Neutrophil (primary cell): ENCODE results near the gene STEAP1B.

Source experiments
- H3K27ac ChIP-seq: fragments of 200-600 bp; sonication (generic); 2 replicates; pipeline ENCODE4 v1.5.1; 2016; ENCODE audit warnings: mild to moderate bottlenecking, moderate library complexity
- H3K27me3 ChIP-seq: fragments of 200-600 bp; sonication (generic); 2 replicates; pipeline ENCODE4 v1.6.0; 2016; ENCODE audit warnings: mild to moderate bottlenecking
- H3K36me3 ChIP-seq: fragments of 200-600 bp; sonication (generic); 2 replicates; pipeline ENCODE4 v1.5.1; 2017
- H3K4me1 ChIP-seq, 2 experiments: fragments of 200-600 bp in 1 of 2; sonication (generic) in 1 of 2; 1 replicate in 1 of 2; 2 replicates in 1 of 2; pipeline versions ENCODE4 v1.5.1 to v1.6.1; 2013 to 2016; ENCODE audit warnings: low read depth in 1 of 2, low read length in 1 of 2, mild to moderate bottlenecking in 1 of 2, moderate library complexity in 1 of 2; ENCODE audit not compliant: control insufficient read depth in 1 of 2, insufficient read depth in 1 of 2
- H3K4me3 ChIP-seq, 2 experiments: fragments of 200-600 bp in 1 of 2; sonication (generic) in 1 of 2; 1 replicate in 1 of 2; 2 replicates in 1 of 2; pipeline ENCODE4 v1.5.1; 2013 to 2016; ENCODE audit warnings: low read depth in 1 of 2, low read length in 1 of 2, mild to moderate bottlenecking in 1 of 2, moderate library complexity in 1 of 2
- H3K9me3 ChIP-seq: fragments of 200-600 bp; sonication (generic); 2 replicates; pipeline ENCODE4 v1.5.1; 2016
- TF ChIP-seq, protein P1 (sequence below): fragments of 200-600 bp; sonication (generic); IDR thresholded peaks from 2 replicates; pipeline ENCODE4 v1.5.1; 2016; ENCODE audit warnings: antibody characterized with exemption

STEAP1B gene

DNA sequence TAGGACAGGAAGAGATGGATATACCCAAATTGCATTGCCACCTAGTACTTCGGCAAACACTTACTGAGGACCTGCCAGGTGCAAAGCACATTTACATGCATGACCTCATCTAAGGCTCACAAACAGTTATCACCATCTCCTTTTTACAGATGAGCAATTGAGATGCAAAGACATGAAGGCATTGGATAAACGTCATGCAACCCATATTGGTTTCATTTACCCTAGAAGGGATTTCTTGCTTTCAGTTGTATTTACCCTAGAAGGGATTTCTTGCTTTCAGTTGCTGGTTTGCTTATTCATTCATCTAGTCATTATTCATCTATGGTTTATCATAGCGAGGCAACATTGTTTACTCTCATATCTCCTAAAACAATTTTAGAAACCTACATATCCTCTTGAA lies 52.2 kb downstream of the STEAP1B start:
- peaks cover 60% of the 10 kb centered on the region for H3K27me3 ChIP-seq
- TF ChIP-seq, protein P1, sequence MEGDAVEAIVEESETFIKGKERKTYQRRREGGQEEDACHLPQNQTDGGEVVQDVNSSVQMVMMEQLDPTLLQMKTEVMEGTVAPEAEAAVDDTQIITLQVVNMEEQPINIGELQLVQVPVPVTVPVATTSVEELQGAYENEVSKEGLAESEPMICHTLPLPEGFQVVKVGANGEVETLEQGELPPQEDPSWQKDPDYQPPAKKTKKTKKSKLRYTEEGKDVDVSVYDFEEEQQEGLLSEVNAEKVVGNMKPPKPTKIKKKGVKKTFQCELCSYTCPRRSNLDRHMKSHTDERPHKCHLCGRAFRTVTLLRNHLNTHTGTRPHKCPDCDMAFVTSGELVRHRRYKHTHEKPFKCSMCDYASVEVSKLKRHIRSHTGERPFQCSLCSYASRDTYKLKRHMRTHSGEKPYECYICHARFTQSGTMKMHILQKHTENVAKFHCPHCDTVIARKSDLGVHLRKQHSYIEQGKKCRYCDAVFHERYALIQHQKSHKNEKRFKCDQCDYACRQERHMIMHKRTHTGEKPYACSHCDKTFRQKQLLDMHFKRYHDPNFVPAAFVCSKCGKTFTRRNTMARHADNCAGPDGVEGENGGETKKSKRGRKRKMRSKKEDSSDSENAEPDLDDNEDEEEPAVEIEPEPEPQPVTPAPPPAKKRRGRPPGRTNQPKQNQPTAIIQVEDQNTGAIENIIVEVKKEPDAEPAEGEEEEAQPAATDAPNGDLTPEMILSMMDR: no peak
- H3K9me3 ChIP-seq: no peaks in the 10 kb centered on the region
- H3K27ac ChIP-seq: no peak overlapping the region
- no peaks in the 10 kb centered on the region for H3K4me1 ChIP-seq
- H3K36me3 ChIP-seq: no peaks in the 10 kb centered on the region
- no peak overlapping the region for H3K4me3 ChIP-seq

GRCh38 chr7:22447008-22447407 lies 53.0 kb downstream of the STEAP1B start:
- H3K27ac ChIP-seq: no peak overlapping the region

GRCh38 chr7:22445853-22446252 lies 54.1 kb downstream of the STEAP1B start:
- Histone ChIP-seq H3K9me3 (no peaks in the 10 kb centered on the region), H3K4me3 (no peak overlapping the region), H3K4me1 (no peaks in the 10 kb centered on the region), H3K27me3 (peaks cover 41% of the 10 kb centered on the region), H3K36me3 (no peaks in the 10 kb centered on the region), H3K27ac (no peak overlapping the region)
- TF ChIP-seq, protein P1: no peak

More at GRCh38 chr7:22447008-22447407, 53.0 kb downstream of the STEAP1B start:
- Histone ChIP-seq H3K4me1 (no peaks in the 10 kb centered on the region), H3K27me3 (peaks cover 52% of the 10 kb centered on the region), H3K36me3 (no peaks in the 10 kb centered on the region), H3K4me3 (no peak overlapping the region), H3K9me3 (no peaks in the 10 kb centered on the region)
- TF ChIP-seq, protein P1: no peak

DNA sequence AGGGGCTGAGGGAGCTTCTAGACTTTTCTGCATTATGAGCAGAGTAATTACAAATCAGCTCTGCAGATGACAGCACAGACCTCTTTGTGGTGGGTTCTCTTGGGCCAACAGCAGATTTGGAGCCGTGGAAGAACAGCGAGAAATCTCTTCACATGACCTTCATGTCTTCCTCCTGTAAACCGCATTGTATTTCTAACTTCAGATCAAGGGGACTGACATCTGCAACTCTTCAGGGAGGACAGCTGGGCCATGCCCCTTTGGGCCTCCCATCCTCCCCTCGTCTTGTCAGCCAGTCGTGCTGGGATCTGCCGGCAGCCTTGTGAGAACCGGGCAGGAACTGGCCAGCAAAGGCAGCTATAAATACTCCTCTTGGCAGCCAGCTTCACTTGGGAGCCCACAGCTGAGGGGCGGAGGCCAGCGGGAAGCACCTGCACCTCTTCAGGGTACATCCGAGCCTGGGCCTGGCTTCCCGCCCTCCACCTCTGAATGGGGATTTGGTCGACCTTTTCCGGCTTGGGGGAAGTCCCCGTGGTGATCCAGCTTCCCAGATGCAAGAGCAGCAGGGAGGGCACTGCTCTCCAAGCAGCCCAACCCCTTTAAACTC lies 54.7 kb downstream of the STEAP1B start:
- TF ChIP-seq, protein P1: no peak
- peaks cover 37% of the 10 kb centered on the region for H3K27me3 ChIP-seq
- H3K36me3 ChIP-seq: no peaks in the 10 kb centered on the region
- H3K27ac ChIP-seq: no peak overlapping the region
- H3K4me1 ChIP-seq: no peaks in the 10 kb centered on the region
- H3K9me3 ChIP-seq: no peaks in the 10 kb centered on the region
- no peak overlapping the region for H3K4me3 ChIP-seq

DNA sequence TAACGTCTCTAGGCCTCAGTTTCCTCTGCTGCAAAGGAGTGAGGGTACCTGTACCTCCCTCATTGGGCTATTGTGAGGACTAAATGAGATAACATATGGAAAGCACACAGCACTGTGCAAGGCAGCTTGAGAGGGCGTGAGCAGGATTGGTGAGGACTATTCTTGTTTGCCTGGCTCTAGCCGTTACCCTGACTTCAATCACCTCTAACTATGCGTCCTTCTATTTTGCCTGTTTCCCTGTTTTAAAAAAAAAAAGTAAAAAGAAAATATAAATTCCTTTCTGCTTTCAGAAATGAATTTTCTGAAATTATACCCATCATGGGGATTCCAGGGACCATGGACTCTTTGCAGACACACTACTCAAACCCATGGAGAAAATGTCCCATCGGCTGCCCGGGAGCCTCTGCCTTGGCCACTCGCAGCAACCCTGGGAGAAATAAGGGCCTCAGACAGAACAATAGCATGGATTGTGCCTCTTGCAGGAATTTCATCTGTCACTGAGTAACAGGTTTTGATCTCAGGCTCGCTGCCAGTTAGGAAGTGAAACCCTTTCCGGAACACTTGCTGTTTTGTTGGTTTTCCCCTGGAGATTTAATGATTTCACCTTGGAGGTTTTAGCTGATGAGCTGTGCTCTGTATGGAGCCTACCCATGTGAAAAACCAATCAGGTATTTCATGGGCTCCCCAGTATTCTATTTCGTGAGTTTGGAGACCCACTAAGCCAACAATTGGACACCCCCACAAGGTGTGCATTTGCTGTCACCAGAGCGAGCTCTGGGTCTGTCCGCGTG lies 55.6 kb downstream of the STEAP1B start:
- no peak overlapping the region for H3K27ac ChIP-seq
- H3K4me3 ChIP-seq: no peak overlapping the region

More for the DNA sequence above, 55.6 kb downstream of the STEAP1B start:
- no peaks in the 10 kb centered on the region for H3K9me3 ChIP-seq
- H3K36me3 ChIP-seq: no peaks in the 10 kb centered on the region
- TF ChIP-seq, protein P1: no peak
- no peaks in the 10 kb centered on the region for H3K4me1 ChIP-seq
- H3K27me3 ChIP-seq: peaks cover 35% of the 10 kb centered on the region
